Colon (tissue), 2 donors: Measurements from ENCODE around the gene TMEM53.

Source experiments
- FAIRE-seq: peaks from 2 replicates; lab custom pipeline; 2012; peaks lifted over from hg19 to GRCh38; lab: Jason Lieb, UNC
- donor health status: control.
- donor health status: control.

TMEM53 gene

GRCh38 chr1:44696789-44697345, 22.6 kb upstream of the TMEM53 start:
- no peak for FAIRE-seq

GRCh38 chr1:44696101-44696500, 21.8 kb upstream of the TMEM53 start:
- no peak for FAIRE-seq

GRCh38 chr1:44695671-44696070, 21.4 kb upstream of the TMEM53 start:
- FAIRE-seq: no peak

GRCh38 chr1:44694863-44695478, 20.7 kb upstream of the TMEM53 start:
- no peak for FAIRE-seq

GRCh38 chr1:44693900-44694299, 19.6 kb upstream of the TMEM53 start:
- FAIRE-seq: no peak

GRCh38 chr1:44693159-44693558, 18.9 kb upstream of the TMEM53 start:
- FAIRE-seq: no peak

GRCh38 chr1:44689447-44689765, 15.1 kb upstream of the TMEM53 start:
- FAIRE-seq: no peak

- FAIRE-seq: no peak
Observed at GRCh38 chr1:44688760-44689446, 14.6 kb upstream of the TMEM53 start.

- no peak for FAIRE-seq
Observed at GRCh38 chr1:44685881-44686280, 11.6 kb upstream of the TMEM53 start.

- FAIRE-seq: no peak
Observed at GRCh38 chr1:44685218-44685617, 10.9 kb upstream of the TMEM53 start.

- no peak for FAIRE-seq
Observed at GRCh38 chr1:44684525-44684924, 10.2 kb upstream of the TMEM53 start.

- FAIRE-seq: no peak
Observed at GRCh38 chr1:44682883-44683265, 8.6 kb upstream of the TMEM53 start.

- FAIRE-seq: no peak
Observed at GRCh38 chr1:44681905-44682882, 7.9 kb upstream of the TMEM53 start.

- no peak for FAIRE-seq
Observed at GRCh38 chr1:44679468-44679867, 5.2 kb upstream of the TMEM53 start.

- FAIRE-seq: no peak
Observed at GRCh38 chr1:44678626-44679025, 4.3 kb upstream of the TMEM53 start.

- FAIRE-seq: no peak
Observed at GRCh38 chr1:44678120-44678519, 3.8 kb upstream of the TMEM53 start.

GRCh38 chr1:44677201-44677766, 3.0 kb upstream of the TMEM53 start:
- FAIRE-seq: no peak

GRCh38 chr1:44676484-44677200, 2.4 kb upstream of the TMEM53 start:
- FAIRE-seq: no peak

GRCh38 chr1:44675186-44675585, 905 bp upstream of the TMEM53 start:
- FAIRE-seq: no peak

GRCh38 chr1:44673675-44674112, 587 bp downstream of the TMEM53 start:
- no peak for FAIRE-seq

GRCh38 chr1:44672961-44673674, 1.2 kb downstream of the TMEM53 start:
- no peak for FAIRE-seq
